GM12875 (cell line): ENCODE data around the gene PKM.

ENCODE experiments used
- H3K4me3 ChIP-seq: one replicate; pipeline ENCODE4 v1.5.1; 2011; ENCODE audit warnings: low read depth, low read length, control low read depth
- TF ChIP-seq, protein P1 (sequence below): IDR thresholded peaks from 2 replicates; pipeline ENCODE4 v1.5.1; 2011; ENCODE audit warnings: low read depth, mild to moderate bottlenecking, control low read depth, inconsistent platforms, low read length, moderate library complexity, borderline replicate concordance; ENCODE audit not compliant: insufficient read depth

The PKM gene

DNA sequence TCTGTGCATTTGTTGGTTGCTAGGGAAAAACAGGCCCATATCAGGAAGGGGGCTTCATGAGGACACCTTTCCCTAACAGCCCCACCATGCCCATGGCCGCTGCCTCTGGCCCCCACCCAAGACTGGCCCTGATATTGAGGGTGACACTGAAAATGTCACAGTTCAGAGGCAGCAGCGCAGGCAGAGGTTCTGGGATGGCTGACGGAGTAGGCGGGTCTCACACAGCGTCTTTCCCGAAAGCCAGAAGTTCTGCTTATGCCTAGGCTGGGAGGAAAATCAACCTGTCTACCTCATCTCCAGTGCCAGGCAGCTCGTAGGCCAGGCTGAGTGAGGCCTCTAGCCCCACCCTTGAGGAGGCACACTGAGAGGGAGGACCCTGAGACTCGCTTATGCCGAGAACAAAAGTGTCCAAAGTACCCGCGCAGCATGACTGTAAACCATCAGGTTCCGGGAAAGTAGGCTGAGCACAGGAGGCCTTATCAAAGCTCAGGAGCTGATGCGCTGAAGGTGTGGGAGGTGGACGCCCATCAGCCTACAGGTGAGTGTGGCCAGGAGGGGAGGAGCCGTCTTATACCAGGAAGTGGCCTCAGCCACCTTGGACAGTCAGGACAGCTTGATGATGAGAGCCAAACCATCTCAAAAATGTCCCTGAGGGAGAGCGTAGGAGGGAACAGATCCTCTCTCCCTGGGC, 60.9 kb downstream of the PKM start:
- TF ChIP-seq, protein P1, sequence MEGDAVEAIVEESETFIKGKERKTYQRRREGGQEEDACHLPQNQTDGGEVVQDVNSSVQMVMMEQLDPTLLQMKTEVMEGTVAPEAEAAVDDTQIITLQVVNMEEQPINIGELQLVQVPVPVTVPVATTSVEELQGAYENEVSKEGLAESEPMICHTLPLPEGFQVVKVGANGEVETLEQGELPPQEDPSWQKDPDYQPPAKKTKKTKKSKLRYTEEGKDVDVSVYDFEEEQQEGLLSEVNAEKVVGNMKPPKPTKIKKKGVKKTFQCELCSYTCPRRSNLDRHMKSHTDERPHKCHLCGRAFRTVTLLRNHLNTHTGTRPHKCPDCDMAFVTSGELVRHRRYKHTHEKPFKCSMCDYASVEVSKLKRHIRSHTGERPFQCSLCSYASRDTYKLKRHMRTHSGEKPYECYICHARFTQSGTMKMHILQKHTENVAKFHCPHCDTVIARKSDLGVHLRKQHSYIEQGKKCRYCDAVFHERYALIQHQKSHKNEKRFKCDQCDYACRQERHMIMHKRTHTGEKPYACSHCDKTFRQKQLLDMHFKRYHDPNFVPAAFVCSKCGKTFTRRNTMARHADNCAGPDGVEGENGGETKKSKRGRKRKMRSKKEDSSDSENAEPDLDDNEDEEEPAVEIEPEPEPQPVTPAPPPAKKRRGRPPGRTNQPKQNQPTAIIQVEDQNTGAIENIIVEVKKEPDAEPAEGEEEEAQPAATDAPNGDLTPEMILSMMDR = no peak
- H3K4me3 ChIP-seq = no peak overlapping the region

DNA sequence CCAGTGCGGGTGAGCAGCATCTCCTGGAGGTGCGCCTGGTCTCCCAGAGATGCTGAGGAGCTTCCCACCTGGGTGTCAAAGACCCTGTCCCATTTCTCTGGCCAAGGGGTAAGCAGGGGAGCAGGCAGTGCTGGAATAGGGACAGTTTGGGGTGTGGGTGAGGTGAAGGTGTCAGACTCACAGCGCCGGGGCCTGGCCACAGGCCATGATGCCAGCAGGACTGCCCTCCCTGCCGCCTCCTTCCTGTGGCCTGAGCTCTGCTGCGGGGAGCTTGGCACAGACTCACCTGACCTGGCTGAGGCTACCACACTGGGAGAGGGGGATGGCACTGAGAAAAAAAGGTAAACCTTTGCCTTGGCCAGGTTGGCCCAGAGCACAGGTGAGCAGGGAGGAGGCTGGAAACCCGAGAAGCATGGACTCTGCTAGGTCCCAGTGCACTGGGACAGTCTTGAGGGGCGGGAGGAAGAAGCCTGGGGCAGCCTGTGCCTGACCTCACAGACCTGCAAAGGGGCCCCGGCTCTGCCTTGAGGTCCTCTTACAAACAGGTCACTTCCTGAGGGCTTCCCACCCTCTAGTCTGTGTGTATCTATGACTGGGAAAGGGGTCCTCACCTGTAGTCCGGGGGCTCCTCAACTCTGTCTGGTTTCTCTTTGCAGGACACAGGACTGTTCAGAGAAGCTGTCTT, 61.6 kb downstream of the PKM start:
- TF ChIP-seq, protein P1 = no peak
- H3K4me3 ChIP-seq = no peak overlapping the region

DNA sequence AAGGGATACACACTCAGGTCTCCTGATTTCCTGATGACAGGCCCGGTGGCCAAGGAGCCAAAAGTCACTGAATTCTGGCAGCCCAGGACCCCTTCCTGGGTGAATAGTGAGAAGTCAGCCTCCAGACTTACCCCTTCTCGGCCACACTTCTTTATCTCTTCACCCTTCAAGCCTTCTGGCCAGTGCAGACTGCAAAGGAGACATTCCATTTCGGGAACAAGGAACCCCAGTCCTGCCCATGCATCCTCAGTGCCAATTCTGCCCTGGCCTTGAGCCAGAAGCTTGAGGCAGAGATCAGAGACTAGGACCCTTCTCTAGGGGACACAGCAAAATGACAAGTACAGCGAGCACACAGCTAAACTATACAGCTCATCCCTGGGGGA, 62.2 kb downstream of the PKM start:
- TF ChIP-seq, protein P1 = no peak
- H3K4me3 ChIP-seq = no peak overlapping the region

DNA sequence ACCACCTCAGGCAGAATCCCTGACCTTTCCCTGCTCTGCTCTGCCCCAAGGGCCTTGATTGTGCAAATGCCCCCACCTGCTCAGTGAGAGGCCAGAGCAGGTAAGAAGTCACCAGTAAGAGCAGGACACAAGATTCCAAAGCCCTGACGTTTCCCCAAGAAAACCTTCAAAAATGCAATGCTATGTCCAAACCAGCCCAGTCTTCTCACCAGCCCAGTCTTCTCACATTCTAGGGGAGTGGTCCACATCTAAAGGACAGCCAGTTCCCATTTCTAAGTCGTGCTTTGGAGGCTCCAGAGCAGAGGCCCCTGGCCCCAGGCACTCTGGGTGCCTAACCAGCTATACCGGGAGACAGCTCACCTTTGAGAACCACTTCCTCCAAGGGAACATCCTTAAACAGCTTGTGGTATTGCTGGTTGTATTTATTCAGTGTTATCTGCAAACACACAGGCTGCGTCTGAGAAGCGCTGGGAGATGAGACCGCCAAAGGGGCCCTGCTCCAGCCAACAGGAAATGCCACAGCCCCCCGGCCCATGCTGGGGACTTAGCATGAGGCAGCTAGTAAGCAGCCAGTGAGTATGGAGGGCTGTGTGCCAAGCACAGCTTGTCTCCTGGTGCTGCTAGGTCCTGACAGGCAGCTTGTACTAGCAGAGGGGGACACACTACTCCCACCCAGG, 62.7 kb downstream of the PKM start:
- no peak overlapping the region for H3K4me3 ChIP-seq

DNA sequence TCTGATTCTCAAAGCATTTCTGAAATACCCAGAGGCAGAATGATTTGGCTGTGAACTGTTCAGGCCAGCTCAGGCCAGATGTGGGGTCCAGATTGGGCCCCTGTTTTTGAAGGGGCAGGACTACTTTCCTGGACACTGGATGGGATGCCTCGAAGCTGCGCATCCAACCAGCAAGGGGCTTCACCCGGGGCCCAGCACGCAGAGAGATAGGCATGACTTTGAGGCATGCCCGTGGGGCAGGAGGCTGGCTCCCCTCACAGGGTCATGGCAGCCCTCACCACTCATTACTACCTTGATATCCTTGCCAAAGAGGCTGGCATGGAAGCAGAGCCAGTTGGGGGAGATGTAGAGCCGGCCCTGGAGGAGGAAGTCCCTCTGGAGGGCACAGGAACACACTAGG, 63.5 kb downstream of the PKM start:
- H3K4me3 ChIP-seq = no peak overlapping the region
- TF ChIP-seq, protein P1 = no peak

More for the DNA sequence above, 62.7 kb downstream of the PKM start:
- TF ChIP-seq, protein P1 = no peak

DNA sequence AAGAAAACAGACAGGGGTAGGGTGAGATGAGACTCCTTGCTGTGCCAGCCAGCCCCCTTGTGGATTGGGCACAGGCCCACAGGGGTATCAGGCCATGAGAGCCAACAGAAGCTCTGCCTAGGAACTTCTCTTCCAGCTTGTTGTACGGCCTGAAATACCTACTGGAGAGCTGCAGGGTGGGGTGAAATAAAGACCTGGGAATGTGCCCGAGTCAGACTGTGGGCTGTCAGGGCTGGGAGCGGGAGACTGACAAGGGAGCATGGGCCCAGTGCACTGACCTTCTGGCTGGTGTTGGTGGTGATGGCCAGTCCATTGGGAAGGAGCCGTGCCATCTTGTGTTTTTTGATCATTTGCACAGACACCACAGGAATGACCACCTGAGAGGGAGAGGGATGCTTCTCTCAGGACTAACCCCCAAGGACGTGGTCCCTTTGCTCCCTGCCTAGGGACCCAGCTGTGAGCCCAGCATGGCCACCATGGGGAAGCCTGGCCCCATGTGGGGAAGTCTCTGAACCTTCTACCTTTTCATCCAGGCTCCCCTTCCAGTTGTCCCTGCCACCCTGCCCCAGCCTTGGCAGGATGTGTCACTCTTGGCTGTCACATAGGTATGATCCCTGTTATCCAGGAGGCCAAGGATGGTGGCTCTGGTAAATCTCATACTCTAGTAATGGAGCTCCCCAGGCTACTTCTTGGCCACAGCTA, 64.1 kb downstream of the PKM start:
- no peak overlapping the region for H3K4me3 ChIP-seq
- TF ChIP-seq, protein P1 = no peak

DNA sequence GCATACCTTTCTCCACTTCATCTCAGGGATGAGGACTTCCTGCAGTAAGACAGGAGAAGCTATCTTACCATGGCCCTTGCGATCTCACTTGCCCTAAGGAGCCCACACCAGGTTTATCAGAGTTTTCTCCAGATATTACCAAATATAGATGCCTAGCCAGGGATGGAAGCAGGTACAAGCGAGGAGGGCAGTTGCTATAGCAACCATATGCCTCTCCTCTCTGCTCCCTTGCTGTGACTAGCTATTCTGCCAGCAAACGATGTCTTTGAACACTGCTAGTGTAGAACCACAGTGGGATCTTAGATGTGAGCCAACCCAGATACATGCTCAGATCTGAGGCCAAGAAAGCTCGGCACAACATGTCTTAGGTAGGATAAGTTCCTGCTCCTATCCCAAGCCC, 67.3 kb downstream of the PKM start:
- TF ChIP-seq, protein P1 = no peak
- H3K4me3 ChIP-seq = no peak overlapping the region
